PFSK-1 (cell line): ENCODE data around the gene SLX1B. TPM values are rescaled to one million over a fixed set of nuclear protein-coding genes. Genes with fewer than 3 reads are reported as not detected.
"Not testable (repeated sequence)": the region's sequence is repeated elsewhere in the genome, so short reads cannot be mapped to it uniquely, and the experiment has no call there.

Source experiments
- FOXP2 ChIP-seq: optimal IDR thresholded peaks from 2 replicates; pipeline ENCODE3; 2011; ENCODE audit warnings: borderline replicate concordance, control low read depth, inconsistent platforms; ENCODE audit not compliant: insufficient read depth; ENCODE audit errors: extremely low read length, extremely low read depth
- POLR2AphosphoS5 ChIP-seq: IDR thresholded peaks from 2 replicates; pipeline ENCODE4 v1.6.1; 2012; ENCODE audit warnings: low read depth, mild to moderate bottlenecking, control low read depth, low read length, moderate library complexity
- SIN3A ChIP-seq: IDR thresholded peaks from 2 replicates; pipeline ENCODE4 v1.6.1; 2012; ENCODE audit warnings: mild to moderate bottlenecking, low read length, moderate library complexity, borderline replicate concordance; ENCODE audit not compliant: insufficient read depth
- TAF1 ChIP-seq: IDR thresholded peaks from 2 replicates; pipeline ENCODE4 v1.6.1; 2012; ENCODE audit warnings: low read length, control low read depth, borderline replicate concordance; ENCODE audit not compliant: insufficient read depth
- polyA plus RNA-seq: library from polyadenylated mRNA; unstranded; fragments of >200 nt; gene quantifications from one replicate; pipeline ENCODE4 v1.2.1, GENCODE V29; 2012; ENCODE audit warnings: low read depth, missing spikeins; ENCODE audit not compliant: insufficient read length
- TF ChIP-seq, protein P1 (sequence below), 2 experiments: IDR thresholded peaks; 2 replicates each; pipeline versions ENCODE4 v1.6.1 to v1.8.0; 2011 to 2012; ENCODE audit warnings: low read depth in 2 of 2, low read length in 2 of 2, control low read depth in 1 of 2, inconsistent platforms in 1 of 2, mild to moderate bottlenecking in 1 of 2, moderate library complexity in 1 of 2; ENCODE audit not compliant: insufficient read depth in 1 of 2

Gene SLX1B
- 24.7 TPM for polyA plus RNA-seq

DNA sequence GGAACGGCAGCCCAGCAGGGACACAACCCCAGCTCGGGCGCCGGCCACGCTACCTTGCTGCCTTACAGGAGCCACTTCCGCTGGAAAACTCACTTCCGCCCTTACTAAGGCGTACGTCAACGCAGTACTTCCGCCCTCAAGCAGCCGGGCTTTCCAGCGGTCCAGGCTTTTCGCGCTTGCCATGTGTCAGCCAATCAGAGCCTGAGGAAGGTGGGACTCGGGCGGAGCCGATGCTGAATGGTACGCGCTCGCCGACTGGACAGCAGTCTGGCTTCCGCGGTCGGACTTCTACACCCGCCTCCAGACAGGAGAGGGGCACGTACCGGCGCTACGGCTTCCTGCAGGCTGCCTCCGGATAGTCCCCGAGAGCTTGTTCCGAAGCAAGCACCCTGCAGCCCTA is at the start of gene SLX1B, which contains the start of gene BOLA2:
Gene SLX1B (plus strand): TSS at position 265 of the 400 bp plus-strand sequence.
Gene BOLA2 (minus strand): TSS at position 83 of the 400 bp plus-strand sequence. CDS start 98 bp downstream, outside the sequence.
- not testable (repeated sequence) for TF ChIP-seq TAF1, FOXP2
- TF ChIP-seq, protein P1, sequence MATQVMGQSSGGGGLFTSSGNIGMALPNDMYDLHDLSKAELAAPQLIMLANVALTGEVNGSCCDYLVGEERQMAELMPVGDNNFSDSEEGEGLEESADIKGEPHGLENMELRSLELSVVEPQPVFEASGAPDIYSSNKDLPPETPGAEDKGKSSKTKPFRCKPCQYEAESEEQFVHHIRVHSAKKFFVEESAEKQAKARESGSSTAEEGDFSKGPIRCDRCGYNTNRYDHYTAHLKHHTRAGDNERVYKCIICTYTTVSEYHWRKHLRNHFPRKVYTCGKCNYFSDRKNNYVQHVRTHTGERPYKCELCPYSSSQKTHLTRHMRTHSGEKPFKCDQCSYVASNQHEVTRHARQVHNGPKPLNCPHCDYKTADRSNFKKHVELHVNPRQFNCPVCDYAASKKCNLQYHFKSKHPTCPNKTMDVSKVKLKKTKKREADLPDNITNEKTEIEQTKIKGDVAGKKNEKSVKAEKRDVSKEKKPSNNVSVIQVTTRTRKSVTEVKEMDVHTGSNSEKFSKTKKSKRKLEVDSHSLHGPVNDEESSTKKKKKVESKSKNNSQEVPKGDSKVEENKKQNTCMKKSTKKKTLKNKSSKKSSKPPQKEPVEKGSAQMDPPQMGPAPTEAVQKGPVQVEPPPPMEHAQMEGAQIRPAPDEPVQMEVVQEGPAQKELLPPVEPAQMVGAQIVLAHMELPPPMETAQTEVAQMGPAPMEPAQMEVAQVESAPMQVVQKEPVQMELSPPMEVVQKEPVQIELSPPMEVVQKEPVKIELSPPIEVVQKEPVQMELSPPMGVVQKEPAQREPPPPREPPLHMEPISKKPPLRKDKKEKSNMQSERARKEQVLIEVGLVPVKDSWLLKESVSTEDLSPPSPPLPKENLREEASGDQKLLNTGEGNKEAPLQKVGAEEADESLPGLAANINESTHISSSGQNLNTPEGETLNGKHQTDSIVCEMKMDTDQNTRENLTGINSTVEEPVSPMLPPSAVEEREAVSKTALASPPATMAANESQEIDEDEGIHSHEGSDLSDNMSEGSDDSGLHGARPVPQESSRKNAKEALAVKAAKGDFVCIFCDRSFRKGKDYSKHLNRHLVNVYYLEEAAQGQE (IDR thresholded peaks at IDR 0.05; ENCODE audit: insufficient read depth in 1 of 2, low read depth in 2 of 2, low read length in 2 of 2), result not testable (repeated sequence)

DNA sequence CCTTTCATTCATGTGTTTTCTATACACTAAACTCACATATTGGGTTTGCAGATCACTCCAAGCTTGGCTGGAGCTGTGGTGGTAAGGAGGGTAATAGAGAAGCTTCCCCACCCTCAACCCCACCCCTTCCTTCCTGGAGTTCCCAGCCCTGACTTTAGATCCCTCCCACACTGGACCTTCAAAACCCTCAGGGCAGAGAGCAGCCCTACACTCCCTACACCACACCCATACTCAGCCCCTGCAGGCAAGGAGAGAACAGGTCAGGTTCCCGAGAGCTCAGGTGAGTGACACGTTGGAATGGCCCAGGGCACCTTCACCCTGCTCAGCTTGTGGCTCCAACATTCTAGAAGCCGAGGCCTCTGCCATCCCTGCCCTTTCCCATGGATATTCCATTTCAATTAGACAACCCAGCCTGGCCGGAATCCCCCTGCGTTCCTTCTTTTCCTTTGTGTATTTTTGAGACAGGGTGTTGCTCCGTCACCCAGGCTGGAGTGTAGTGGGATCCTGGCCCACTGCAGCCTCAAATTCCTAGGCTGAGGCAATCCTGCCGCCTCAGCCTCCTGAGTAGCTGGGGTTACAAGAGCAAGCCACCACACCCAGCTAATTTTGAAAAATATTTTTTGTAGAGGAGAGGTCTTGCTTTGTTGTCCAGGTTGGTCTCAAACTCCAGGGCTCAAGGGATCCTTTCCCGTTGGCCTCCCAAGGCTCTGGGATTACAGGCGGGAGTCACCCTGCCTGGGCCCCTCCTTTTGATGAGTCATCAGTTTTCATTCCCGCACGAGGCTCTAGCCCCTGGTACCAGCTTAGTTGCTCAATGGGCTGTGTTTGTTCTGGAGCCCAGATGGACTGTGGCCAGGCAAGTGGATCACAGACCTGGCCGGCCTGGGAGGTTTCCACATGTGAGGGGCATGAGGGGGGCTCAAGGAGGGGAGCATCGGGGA is 5.6 kb downstream of the SLX1B start, which contains the start of gene SULT1A4:
Gene SULT1A4 (plus strand): TSS at position 208 of the 941 bp plus-strand sequence. CDS start 1,473 bp downstream, outside the sequence.
- not testable (repeated sequence) for TF ChIP-seq POLR2AphosphoS5, TAF1
- TF ChIP-seq, protein P1 (IDR thresholded peaks at IDR 0.05; ENCODE audit: insufficient read depth in 1 of 2, low read depth in 2 of 2, low read length in 2 of 2), result not testable (repeated sequence)

DNA sequence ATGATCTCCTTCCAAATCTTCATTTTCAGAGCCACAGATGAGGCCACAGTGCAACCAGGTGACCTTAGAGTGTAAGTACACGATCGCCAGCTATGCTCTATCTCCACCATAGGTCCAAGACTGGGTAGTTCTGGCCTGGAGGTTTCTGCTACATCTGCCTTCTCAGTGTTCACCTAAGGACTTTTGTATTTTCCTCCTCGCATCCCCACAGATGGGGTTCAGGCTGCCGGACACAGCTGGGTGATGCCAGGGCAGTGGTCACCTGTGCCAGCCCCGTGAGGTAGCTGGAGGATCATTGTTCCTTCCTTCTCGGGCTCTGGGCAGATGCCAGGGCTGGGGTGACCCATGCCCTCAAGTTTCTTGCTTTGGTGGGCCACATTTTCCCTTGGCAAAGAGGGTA is 52.0 kb downstream of the SLX1B start, which contains the start of gene NPIPB12:
Gene NPIPB12 (minus strand): TSS at position 101 of the 400 bp plus-strand sequence.
- TF ChIP-seq SIN3A, POLR2AphosphoS5, FOXP2: not testable (repeated sequence)
